ENCODE data around the gene KCNQ2. TPM values are rescaled to one million over a fixed set of nuclear protein-coding genes. Genes with fewer than 3 reads are reported as not detected.

The KCNQ2 gene
- total RNA-seq, 2 donors from 2014 or later = 0.46 to 35.6 TPM

- no peaks in the 10 kb centered on the region for H3K9me3 ChIP-seq
- intact Hi-C loops (cut with DNase I) = no loop called here
- no peak for DNase-seq (ENCODE audit: low spot score)
- H3K27me3 ChIP-seq (replicated peaks; ENCODE audit: insufficient read depth) = peaks cover 12% of the 10 kb centered on the region
- no peak for TF ChIP-seq POLR2AphosphoS5 (IDR thresholded peaks at IDR 0.05)
- TF ChIP-seq POLR2A (IDR thresholded peaks at IDR 0.05) = no peak
- TF ChIP-seq CTCF (IDR thresholded peaks at IDR 0.05) = no peak
- no peak overlapping the region for H3K27ac ChIP-seq
- WGBS = 70% methylated on average over 22 of the region's 26 CpGs
- H3K4me1 ChIP-seq (replicated peaks) = no peaks in the 10 kb centered on the region
- no peaks in the 10 kb centered on the region for H3K36me3 ChIP-seq
- no peak overlapping the region for H3K4me3 ChIP-seq
These were observed 32.0 kb downstream of the KCNQ2 start for GRCh38 chr20:63440366-63440955.

- no peak overlapping the region for H3K4me3 ChIP-seq
- H3K27me3 ChIP-seq (replicated peaks; ENCODE audit: insufficient read depth) = peaks cover 12% of the 10 kb centered on the region
- TF ChIP-seq POLR2AphosphoS5 (IDR thresholded peaks at IDR 0.05) (no peak), POLR2A (IDR thresholded peaks at IDR 0.05) (no peak), CTCF (IDR thresholded peaks at IDR 0.05) (no peak)
- intact Hi-C loops (cut with DNase I) = no loop called here
- WGBS = 90% methylated on average over 14 of the region's 15 CpGs
- H3K36me3 ChIP-seq = no peaks in the 10 kb centered on the region
- H3K4me1 ChIP-seq (replicated peaks) = no peaks in the 10 kb centered on the region
- no peak for DNase-seq (ENCODE audit: low spot score)
- H3K9me3 ChIP-seq = no peaks in the 10 kb centered on the region
- no peak overlapping the region for H3K27ac ChIP-seq
These were observed 32.6 kb downstream of the KCNQ2 start for GRCh38 chr20:63439866-63440265.

GRCh38 chr20:63438121-63438520 lies 34.3 kb downstream of the KCNQ2 start:
- DNase-seq (ENCODE audit: low spot score) = no peak
- Histone ChIP-seq H3K9me3 (no peaks in the 10 kb centered on the region), H3K27ac (no peak overlapping the region), H3K27me3 (replicated peaks; ENCODE audit: insufficient read depth) (peaks cover 12% of the 10 kb centered on the region), H3K4me3 (no peak overlapping the region), H3K4me1 (replicated peaks) (no peaks in the 10 kb centered on the region), H3K36me3 (no peaks in the 10 kb centered on the region)
- TF ChIP-seq POLR2AphosphoS5 (IDR thresholded peaks at IDR 0.05) (no peak), CTCF (IDR thresholded peaks at IDR 0.05) (no peak), POLR2A (IDR thresholded peaks at IDR 0.05) (no peak)
- WGBS = 83% methylated on average over 8 of the region's 12 CpGs
- intact Hi-C loops (cut with DNase I) = no loop called here

GRCh38 chr20:63435552-63435951 lies 36.9 kb downstream of the KCNQ2 start:
- Histone ChIP-seq H3K27me3 (replicated peaks; ENCODE audit: insufficient read depth) (peaks cover 8% of the 10 kb centered on the region), H3K27ac (no peak overlapping the region), H3K4me1 (replicated peaks) (no peaks in the 10 kb centered on the region), H3K36me3 (no peaks in the 10 kb centered on the region), H3K4me3 (no peak overlapping the region), H3K9me3 (no peaks in the 10 kb centered on the region)
- DNase-seq (ENCODE audit: low spot score) = no peak
- intact Hi-C loops (cut with DNase I) = no loop called here
- WGBS = 38% methylated on average over 9 of the region's 9 CpGs
- TF ChIP-seq POLR2A (IDR thresholded peaks at IDR 0.05) (no peak), CTCF (IDR thresholded peaks at IDR 0.05) (no peak), POLR2AphosphoS5 (IDR thresholded peaks at IDR 0.05) (no peak)

GRCh38 chr20:63434599-63435378 lies 37.7 kb downstream of the KCNQ2 start:
- TF ChIP-seq POLR2A (IDR thresholded peaks at IDR 0.05) (no peak), CTCF (IDR thresholded peaks at IDR 0.05) (peak in 3 of 4 experiments; percentile 39 to 65 (median 51))
- no peaks in the 10 kb centered on the region for H3K9me3 ChIP-seq
- no peak overlapping the region for H3K4me3 ChIP-seq
- intact Hi-C loops (cut with DNase I) = no loop called here
- H3K27ac ChIP-seq = no peak overlapping the region
- H3K36me3 ChIP-seq = no peaks in the 10 kb centered on the region
- no peaks in the 10 kb centered on the region for H3K4me1 ChIP-seq (replicated peaks)
- DNase-seq (ENCODE audit: low spot score) = no peak
- peaks cover 8% of the 10 kb centered on the region for H3K27me3 ChIP-seq (replicated peaks; ENCODE audit: insufficient read depth)
- 48% methylated on average over 33 of the region's 33 CpGs for WGBS

Measured in prostate gland (tissue), 2 donors.